Mesothelial cell of epicardium (in vitro differentiated cells): ENCODE results near the gene LRMDA. TPM values are rescaled to one million over a fixed set of nuclear protein-coding genes. Genes with fewer than 3 reads are reported as not detected.
A peak's percentile ranks its signal among the peaks of the same experiment; 100 is the strongest.

Source experiments
- DNase-seq, 2 experiments: peaks; one replicate each; pipeline ENCODE4 v3.0.0; 2021; ENCODE audit warnings: low spot score in 2 of 2; ENCODE audit not compliant: unreplicated experiment in 2 of 2
- H3K27ac Mint-ChIP-seq: 2 replicates; pipeline ENCODE4 v1.8.0; 2021; ENCODE audit warnings: mixed read lengths
- H3K27me3 Mint-ChIP-seq: 2 replicates; pipeline ENCODE4 v1.8.0; 2021; ENCODE audit warnings: low read depth, mixed read lengths
- H3K36me3 Mint-ChIP-seq: 2 replicates; pipeline ENCODE4 v1.8.0; 2021; ENCODE audit warnings: mixed read lengths
- H3K4me1 Mint-ChIP-seq: 2 replicates; pipeline ENCODE4 v1.8.0; 2021; ENCODE audit warnings: mixed read lengths
- H3K4me3 Mint-ChIP-seq: 2 replicates; pipeline ENCODE4 v1.8.0; 2021; ENCODE audit warnings: mild to moderate bottlenecking, moderate library complexity, mixed read lengths
- H3K9me3 Mint-ChIP-seq: 2 replicates; pipeline ENCODE4 v1.8.0; 2021; ENCODE audit warnings: mixed read lengths
- total RNA-seq: library from RNA; stranded (reverse); gene quantifications from 3 replicates; pipeline ENCODE4 v1.2.1, GENCODE V29; 2021
- TF ChIP-seq, protein P1 (sequence below): fragments of 200-600 bp; sonication (generic); IDR thresholded peaks from one replicate; pipeline ENCODE4 v1.5.0; 2021; ENCODE audit warnings: antibody characterized with exemption; ENCODE audit not compliant: unreplicated experiment

Gene LRMDA
- total RNA-seq, 1 donor from 2014 or later: 2.0 TPM

- H3K4me1 Mint-ChIP-seq: peaks cover 24% of the 10 kb centered on the region
- peak overlapping the region; percentile 94 for H3K27ac Mint-ChIP-seq
- DNase-seq: peak in 1 of 2 experiments; percentile 47
- TF ChIP-seq, protein P1, sequence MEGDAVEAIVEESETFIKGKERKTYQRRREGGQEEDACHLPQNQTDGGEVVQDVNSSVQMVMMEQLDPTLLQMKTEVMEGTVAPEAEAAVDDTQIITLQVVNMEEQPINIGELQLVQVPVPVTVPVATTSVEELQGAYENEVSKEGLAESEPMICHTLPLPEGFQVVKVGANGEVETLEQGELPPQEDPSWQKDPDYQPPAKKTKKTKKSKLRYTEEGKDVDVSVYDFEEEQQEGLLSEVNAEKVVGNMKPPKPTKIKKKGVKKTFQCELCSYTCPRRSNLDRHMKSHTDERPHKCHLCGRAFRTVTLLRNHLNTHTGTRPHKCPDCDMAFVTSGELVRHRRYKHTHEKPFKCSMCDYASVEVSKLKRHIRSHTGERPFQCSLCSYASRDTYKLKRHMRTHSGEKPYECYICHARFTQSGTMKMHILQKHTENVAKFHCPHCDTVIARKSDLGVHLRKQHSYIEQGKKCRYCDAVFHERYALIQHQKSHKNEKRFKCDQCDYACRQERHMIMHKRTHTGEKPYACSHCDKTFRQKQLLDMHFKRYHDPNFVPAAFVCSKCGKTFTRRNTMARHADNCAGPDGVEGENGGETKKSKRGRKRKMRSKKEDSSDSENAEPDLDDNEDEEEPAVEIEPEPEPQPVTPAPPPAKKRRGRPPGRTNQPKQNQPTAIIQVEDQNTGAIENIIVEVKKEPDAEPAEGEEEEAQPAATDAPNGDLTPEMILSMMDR: peak; percentile 0
- H3K36me3 Mint-ChIP-seq: peaks cover 6% of the 10 kb centered on the region
- no peaks in the 10 kb centered on the region for H3K9me3 Mint-ChIP-seq
- H3K4me3 Mint-ChIP-seq: peak overlapping the region; percentile 80
- H3K27me3 Mint-ChIP-seq: no peaks in the 10 kb centered on the region
Measured at GRCh38 chr10:75400771-75401568, 30.5 kb upstream of the LRMDA start.

DNA sequence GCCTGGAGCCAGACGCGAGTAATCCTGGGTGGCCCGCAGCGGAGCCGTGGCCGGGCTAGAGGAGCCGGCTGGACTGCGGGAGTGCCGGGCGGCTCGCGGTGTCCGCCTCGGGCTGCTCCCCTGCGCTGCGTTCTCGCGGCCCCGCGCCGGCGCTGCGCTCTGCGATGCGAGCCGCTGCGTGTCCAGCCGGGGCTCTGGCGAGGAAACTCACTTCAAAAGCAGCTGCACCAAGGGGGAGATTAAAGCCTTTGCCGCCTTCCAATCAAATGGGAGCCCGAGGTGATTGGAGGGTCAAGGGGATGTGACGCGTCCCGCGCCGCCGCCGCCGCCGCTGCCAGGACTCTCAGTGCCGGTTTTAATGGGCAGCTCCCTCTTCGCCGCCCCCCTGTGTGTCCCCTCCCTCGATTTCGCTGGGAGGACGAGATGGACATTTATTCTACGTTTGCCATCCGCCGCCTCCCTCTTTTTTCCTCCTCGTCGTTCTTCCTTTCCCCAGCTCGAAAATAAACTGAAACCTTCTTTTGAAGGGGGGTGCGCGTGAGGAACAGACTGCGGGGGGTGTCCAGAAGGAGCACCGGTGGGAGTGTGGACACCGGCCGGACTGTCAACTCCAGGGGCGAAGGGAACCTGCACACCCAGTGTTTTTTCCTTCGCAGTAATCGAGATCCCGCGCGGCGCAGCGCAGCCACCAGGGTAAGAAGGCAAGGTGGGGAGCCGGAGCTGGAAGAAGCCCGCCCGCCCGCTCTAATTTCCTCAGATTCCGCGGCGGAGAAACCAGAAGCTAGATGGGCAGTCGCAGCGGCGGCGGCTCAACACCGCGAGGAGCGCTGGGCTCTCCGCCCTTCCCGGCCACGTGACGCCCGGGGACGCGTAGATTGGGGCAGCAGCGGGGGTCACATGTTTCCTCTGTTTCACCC, 29.6 kb upstream of the LRMDA start, which contains the start of gene ZNF503:
Gene ZNF503 (minus strand): TSS at position 196 of the 917 bp plus-strand sequence. CDS start 345 bp downstream, outside the sequence.
- no peaks in the 10 kb centered on the region for H3K9me3 Mint-ChIP-seq
- peak within 1 kb of the TSS; percentile 97 for H3K27ac Mint-ChIP-seq
- no peaks in the 10 kb centered on the region for H3K27me3 Mint-ChIP-seq
- H3K36me3 Mint-ChIP-seq: peaks cover 6% of the 10 kb centered on the region
- H3K4me1 Mint-ChIP-seq: peaks cover 32% of the 10 kb centered on the region
- TF ChIP-seq, protein P1: peak; percentile 9
- peak within 1 kb of the TSS; percentile 80 for H3K4me3 Mint-ChIP-seq
- DNase-seq: peak; percentile 95 to 96

GRCh38 chr10:75402486-75403143, 28.8 kb upstream of the LRMDA start:
- peak; percentile 56 to 72 for DNase-seq
- peaks cover 37% of the 10 kb centered on the region for H3K4me1 Mint-ChIP-seq
- H3K27ac Mint-ChIP-seq: peak overlapping the region; percentile 97
- H3K27me3 Mint-ChIP-seq: no peaks in the 10 kb centered on the region
- TF ChIP-seq, protein P1: no peak
- H3K9me3 Mint-ChIP-seq: no peaks in the 10 kb centered on the region
- peak overlapping the region; percentile 80 for H3K4me3 Mint-ChIP-seq
- peaks cover 3% of the 10 kb centered on the region for H3K36me3 Mint-ChIP-seq

DNA sequence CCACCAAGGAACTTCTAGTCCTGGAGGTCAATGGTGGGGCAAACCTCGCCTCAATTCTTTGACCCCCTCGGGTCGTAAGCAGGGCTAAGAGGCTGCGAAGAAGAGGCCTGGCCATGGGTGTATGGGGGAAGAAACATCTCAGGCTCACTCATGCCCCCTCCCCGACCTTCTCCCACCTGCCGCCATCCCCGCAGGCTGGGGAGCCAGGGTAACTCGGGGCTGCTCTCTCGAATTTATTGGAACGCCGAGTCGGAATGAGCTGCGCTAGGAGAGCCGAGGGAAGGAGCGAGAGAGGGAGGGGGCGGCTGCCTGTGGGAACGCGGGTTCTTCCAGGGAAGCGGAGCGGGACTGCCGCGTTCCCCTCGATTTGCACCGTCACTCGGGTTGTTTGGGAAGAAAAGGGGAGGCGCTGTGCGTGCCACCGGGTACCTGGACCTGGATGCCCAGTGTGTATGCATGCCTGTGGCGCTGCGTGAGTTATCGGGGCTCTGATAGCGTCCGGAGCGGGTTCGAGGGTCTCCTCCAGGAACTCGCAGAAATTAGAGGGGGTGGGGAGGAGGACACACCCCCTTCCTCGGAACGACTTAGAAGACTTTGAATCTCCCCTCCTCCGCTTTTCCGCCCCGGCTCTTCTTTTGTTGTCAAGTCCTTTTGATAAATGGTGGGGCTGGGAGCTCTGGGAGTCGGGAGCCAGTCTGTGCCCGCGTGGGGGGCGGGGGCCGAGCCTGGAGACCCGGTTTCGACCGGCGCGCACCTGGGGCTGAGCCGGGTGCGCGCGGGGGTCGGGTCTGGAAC, 28.1 kb upstream of the LRMDA start:
- Mint-ChIP-seq H3K9me3 (no peaks in the 10 kb centered on the region), H3K27me3 (no peaks in the 10 kb centered on the region), H3K4me3 (peak overlapping the region; percentile 80), H3K4me1 (peaks cover 34% of the 10 kb centered on the region), H3K27ac (peak overlapping the region; percentile 97), H3K36me3 (peaks cover 3% of the 10 kb centered on the region)
- peak; percentile 68 to 81 for DNase-seq
- TF ChIP-seq, protein P1: no peak
